HG02678 (cell line): ENCODE results near the gene CT47C1.

Experiments
- ATAC-seq: cut with Tn5 transposase; IDR thresholded peaks from one replicate; pipeline ENCODE4 v1.9.1; 2021; ENCODE audit warnings: mild to moderate bottlenecking, moderate library complexity; ENCODE audit not compliant: unreplicated experiment

The CT47C1 gene

DNA sequence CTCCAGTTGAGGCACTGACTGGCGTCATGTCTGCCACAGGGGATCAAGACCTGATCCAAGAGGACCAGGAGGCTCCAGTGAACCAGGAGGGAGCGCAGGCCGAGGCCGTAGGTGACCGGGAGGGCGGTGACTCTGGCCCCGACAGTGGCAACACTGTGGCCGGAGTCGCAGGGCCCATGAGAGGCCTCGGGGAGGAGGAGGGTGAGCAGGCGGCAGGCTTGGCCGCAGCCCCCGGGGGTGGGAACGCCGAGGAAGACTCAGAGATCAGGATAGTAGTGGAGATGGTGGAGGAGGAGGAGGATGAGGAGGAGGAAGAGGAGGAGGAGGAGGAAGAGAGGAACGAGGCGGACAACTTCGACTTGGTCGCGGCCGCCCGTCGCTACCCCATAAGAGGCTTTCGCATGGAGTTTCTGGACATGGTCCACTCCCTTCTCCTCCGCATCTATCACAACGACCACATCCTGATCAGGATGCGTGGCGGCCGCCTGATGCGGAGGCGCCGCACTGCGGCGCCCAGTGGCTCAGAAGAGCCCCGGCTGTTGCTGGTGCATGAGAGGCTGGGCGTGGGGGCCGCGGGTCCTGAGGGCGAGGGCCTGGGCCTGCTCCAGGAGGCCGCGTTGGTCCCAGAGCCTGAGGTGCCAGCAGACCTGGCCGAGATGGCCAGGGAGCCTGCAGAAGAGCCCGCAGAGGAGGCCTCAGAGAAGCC, 560 bp downstream of the CT47C1 start:
- ATAC-seq = no peak

DNA sequence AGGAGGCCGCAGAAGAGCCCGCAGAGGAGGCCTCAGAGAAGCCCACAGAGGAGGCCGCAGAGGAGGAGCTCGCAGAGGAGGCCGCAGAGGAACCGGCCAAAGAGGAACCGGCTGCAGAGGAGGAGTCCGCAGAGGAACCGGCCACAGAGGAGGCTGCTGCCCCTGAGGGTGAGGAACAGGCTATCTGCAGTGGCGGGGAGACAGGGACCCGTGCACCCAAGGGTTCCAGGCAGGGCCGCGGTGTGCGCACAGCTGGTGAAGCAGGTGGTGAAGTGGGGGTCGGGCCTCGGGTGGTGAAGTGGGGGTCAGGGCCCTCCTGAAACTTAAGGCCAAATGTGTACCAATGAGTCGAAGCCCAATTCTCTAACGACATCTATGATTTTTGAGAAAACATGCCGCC, 1.1 kb downstream of the CT47C1 start:
- ATAC-seq = no peak

DNA sequence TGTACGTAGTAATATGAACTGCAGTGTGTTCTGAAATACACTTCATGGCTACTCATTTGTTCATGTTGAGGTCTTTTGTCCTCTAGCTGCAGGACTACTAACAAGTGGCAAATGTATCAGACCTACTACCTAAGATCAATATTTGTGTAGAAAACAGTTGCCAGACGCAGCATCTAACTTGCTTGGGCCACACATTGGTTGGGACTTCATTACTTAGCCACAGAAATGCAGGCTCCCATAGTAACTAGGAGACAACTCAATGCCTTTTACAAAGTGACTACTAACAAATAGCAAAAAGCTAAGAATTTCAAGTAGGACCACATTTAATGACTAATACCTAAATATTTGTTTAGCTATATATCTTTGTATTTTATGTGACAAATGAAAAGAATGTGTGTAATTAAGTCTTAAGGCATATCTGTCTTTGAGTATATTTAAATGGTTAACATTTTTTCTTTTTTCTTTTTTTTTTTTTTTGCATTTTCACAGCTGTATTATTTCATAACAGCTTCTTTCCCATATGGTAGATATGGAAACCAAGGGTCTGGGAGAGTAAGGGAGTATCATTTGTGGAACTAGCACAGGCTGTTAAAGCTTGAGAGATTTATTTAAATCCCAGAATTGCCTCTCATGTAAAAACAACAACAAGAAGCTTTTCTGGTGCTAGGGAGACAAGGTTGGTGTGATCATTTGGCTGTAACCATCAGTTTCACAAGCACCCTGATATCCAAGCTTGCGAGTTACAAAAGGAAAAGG, 2.7 kb downstream of the CT47C1 start:
- no peak for ATAC-seq

DNA sequence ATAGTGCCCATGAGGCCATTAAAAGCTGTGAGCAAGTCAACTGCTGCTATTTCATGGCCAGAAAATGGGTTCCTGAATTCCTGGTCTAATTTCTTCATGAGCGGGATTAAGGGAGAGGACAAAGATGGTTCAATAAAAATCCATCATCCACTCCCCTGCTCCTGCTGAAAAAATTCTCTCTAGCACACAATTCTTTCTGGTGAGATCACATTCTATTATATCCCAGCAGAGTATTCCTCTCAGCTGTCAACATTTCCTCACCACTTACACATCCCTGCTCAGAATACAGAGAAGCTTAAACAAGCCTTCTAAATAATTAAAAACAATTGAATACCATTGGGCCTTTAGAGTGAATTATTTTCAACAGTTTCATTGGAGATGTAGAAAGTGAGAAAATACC, 9.5 kb downstream of the CT47C1 start:
- ATAC-seq = no peak

DNA sequence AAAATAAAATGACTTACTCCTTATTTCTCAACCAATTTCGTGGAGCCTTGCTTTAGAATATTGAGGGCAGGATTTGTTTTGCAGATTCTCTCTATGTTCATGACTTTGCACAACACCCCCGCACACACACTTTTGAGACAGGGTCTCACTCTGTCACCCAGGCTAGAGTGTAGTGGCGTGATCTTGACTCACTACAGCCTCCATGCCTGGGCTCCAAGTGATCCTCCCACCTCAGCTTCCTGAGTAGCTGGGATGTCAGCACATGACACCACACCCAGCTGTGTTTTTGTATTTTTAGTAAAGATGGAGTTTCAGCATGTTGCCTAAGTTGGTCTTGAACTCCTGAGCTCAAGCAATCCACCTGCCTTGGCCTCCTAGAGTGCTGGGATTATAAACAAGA, 12.0 kb downstream of the CT47C1 start:
- no peak for ATAC-seq

DNA sequence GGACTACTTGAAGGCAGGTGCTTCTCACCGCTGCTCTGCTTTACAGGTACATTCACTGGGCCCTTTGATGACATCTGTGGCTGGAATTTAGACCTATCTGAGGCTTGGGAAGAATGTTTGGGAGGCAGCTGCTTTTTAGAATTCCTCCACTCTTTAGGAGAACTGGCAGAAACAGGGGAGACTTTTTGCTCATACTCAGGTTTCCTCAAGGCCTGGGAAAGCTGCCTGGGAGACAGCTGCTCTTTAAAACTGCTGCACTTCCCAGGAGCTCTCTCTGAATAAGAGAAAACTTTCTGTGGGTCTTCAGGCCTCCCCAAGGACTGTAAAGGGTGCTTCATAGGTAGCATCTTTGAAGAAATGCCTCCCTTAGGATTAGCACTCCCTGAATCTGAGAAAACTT, 14.3 kb downstream of the CT47C1 start:
- ATAC-seq = no peak

DNA sequence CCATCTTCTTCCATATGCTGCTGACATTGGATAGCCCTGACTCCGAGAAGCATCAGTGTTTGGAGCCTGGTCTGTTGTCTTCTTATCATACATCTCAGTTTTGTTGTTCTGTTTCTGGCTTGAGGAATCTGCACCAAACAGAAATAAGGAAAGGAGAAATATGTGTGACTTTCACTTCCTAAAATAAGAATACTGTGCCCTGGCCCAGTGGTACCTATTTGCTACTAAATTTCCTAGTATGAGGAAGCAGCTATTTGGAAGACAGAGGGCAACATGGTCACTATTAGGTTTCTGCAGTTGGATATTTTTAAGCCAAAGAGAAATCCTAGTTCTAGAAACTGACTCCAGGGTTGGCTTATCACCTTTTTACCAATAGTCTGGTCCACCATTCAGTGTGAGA, 16.8 kb downstream of the CT47C1 start:
- no peak for ATAC-seq

DNA sequence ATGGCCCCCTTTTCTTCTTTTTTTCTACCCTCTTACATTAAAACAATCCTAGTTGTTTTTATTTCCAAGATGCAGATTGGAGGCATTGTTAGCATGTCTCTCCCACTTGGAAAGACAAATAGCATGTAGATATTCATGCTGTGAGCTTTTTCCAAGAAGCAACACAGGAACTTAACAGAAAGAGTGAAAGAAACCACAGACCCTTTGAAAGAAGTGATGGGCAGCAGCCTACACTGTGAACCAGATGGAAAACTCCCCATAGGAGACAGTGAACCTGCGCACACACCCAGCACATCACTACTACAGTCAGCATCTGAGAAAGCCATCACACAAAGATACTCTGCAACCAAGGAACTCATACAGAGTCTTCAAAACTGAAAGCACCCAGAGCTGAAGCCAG, 17.8 kb downstream of the CT47C1 start:
- ATAC-seq = no peak

DNA sequence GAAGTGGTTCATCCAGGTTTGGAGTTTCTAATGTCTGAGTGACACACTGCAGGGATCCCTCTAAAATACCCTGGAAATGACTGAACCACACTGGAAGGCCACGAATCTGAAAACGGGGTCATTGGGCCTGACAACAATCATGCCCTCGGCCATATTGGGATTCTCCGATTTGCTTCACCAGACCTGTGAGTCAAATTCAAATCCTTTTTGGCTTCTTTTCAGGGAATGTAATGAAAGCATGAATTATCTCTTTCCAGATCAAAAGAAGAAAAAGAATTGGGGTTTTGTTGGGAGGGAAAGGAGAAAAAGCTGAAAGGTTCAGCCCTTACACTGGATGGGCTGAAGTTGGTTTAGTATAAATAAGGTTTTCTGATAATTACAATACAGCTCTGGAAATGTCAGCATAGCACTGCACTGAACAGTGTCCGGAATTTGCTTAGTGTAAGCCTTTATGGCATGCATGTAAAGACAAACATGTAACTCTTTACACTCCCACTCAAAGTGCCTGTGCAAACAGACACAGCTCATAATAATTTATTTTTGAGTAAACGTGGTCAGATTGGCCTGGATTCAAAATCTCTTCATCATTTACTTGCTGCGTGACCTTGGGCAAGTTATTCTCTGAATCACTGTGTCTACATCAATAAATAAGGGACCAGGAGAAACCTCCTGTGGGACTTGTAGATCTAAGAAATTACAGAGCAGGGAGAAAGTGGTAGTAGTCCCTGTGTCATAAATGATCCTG, 21.4 kb downstream of the CT47C1 start:
- ATAC-seq = no peak

DNA sequence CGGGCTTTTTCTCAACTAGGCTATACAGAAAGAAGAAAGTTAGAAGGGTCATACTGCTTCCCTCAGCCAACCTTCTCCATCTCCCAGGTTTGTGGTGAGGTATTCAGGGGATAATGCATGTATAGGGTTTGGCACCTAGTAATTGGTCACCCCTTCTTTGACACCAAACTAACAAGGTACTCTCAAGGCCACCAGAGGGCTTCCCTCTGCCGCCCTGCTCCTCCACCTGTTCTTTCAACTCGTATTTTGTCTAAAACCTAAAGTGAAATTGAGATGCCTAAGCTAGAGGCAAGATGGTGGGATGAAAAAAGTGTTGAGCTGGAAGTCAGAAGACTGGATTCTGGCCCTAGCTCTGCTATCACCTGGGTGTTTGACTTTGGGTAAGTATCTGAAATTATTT, 22.0 kb downstream of the CT47C1 start:
- ATAC-seq = no peak

DNA sequence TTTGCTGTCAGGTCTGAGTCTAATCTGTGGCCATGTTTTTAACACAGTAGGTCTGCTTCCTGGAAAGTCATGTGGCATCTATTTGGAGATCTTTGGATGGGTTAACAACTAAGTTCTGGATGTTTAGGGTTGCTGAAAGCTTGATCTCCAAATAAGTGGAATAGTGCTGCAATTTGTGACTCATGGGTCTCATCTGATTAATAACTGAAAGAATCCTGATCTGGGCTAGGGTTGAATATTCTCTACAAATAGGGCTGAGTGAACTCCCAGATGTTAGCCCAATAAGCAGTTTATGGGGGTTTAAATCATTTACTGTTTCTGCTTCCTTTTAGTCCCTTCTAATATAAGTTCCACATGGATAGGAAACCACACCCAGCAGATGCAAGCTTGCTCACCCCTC, 23.1 kb downstream of the CT47C1 start:
- no peak for ATAC-seq

DNA sequence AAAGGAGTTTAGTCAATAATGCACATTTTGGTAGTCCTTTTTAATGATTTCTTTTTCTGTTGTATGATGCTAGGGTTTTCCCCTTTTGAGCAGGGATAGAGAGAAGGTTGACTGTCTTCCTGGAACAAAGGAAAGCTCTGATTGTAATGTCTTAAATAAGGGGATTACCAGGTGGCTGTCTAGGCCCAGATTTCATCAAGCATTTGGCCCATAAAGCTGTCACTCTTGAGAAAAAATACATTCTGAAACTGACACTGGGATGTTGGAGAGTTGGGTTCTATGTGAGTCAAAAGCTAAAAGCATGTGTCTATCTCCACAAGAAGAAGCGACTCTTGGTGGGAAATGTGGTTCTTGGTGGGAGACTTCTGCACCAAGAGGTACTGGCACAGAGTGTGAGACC, 28.4 kb downstream of the CT47C1 start:
- ATAC-seq = no peak

DNA sequence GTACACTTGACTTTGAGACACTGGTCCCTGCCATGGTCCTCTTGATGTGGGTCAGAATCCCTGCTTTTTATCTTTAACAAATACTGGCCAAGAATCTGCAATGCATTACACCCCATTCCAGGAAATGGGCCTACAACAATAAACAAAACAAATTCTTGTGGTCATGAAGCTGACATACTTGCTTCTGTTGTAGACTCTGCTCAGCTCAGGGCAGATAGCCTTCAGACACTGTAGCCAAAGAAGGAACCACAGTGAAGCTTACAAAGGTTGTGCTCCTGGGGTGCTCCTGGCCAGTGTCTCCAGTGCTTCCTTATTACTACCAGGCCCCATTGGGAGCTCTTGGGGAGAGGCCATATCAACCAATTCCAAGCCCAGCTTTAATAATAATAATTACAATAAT, 33.0 kb downstream of the CT47C1 start:
- ATAC-seq = no peak

DNA sequence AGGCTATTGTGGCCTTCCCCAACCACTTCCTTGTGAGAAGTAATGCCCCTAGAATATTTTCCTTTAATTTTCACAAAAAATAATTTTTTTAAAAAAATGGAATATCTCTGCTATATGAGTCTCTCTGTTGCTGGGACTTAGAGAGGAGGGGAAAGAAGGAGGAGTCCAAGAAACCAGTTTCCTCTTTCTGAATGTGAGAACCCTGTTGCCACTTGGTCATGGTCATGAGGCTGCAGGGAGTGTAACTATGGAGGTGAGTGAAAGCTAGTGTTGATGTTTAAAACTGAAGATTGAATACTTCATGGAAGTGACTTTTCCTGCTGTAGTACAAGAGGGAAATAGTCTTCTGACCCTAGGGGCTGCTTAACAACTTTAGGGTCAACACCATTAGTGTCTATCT, 34.4 kb downstream of the CT47C1 start:
- no peak for ATAC-seq

DNA sequence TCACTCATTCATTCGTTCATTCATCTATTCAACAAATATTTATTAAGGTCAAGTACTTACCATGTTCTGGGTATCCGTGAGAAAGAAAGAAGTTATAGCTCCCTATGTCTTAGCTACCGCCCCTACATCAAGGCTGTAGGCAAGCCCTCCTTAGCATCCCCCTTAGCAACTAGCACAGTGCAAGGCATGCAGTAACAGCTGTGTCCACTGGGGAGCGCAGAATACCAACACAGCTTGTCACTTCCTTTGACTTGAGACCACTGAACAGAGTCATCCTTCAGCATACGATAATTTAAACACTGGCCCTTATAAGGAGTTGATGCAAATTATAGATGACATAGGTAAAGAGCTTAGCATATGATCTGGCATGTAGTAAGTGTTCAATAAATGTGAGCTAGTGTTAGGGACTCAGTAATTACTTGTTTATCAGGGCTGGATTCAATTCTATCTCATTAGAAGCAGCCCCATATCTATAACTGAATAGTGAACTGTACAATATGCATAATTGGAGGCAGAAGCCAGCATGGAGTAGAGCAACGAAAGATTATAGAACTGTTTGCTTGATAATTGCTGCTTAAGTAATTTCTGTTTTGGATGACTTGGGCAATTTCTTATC, 46.1 kb downstream of the CT47C1 start:
- no peak for ATAC-seq

DNA sequence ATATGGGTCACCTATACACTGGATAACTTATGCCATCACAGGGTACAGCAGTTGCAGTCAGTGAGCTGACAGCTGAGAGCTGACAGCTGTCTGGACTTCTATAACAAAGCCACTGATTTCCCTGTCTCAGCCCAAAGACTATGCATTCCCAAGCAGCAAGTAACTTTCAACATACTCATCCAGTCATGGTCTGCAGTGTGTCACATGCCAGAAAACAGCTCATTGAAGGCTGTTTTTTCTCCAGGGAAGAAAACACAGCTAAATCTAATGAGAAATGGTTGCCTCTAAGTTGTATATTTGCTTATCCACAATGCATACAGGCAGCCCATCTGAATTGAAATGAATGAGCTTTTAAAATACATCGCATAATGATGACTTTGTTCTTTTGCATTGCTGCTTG, 48.5 kb downstream of the CT47C1 start:
- ATAC-seq = no peak
